Activated naive CD8-positive, alpha-beta T cell treated with anti-CD3 and anti-CD28 coated beads, Interleukin-2, amount 50 U/mL, for 16 hours (primary cell): ENCODE data around the gene SMIM29.

Experiments
- DNase-seq: peaks from one replicate; pipeline ENCODE4 v3.0.0-alpha.2; 2020; ENCODE audit warnings: low read depth, low spot score

SMIM29 gene

DNA sequence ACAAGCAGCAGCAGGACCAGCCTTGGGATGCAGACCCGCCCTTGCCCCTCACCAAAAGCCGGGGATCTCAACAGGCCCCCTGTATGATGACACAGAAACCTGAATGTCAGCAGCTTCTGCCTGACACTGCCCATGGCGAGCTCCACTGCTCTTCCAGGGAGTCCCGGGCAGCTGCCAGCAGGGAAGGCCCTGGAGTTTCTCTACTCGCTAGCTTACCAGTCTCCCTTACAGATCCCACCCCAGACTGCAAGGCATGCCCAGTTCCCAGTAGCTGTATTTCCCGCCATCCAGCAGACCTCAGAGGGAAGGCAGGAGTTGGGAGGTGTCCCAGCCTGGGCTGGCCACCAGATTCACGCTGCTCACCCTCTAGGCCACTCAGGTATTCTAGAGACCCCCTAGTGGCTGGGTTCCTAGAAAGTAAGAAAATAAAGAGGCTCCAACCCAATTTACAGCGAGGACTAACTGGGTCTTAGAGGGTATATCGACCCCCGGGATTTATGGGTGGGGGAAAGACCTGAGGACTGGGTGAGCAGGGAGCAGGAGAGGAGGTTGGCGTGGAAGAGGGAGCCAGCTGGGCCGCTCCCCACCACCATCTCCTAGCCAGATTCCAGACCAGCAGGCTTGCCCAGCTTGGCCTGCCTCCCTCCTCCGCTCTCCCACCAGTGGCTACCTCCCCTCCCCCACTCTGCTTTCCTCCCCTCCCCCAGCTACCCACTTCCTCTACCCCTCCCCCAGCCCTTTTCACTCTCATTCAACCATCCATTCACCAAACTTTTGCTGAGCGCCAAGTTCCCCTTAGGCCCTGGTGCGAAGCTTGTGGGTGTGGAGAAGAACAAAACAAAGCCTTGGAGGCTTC, 21.8 kb downstream of the SMIM29 start:
- no peak for DNase-seq

DNA sequence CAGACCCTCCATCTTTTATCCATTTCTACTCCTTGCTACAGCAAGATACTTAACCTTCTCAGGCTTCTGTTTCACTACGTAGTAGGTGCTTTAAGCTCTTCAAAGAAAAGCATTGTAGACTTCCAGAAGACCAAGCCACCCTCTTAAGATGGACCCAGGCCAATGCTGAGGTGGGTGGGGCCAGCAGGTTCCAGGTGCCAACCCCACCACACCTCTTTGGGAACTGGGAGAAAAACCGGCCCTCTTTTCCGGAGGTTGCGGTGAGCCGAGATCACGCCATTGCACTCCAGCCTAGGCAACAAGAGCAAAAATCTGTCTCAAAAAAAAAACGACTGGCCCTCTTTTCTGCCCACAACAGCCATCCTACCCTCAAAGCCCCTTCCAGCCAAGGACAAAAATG, 22.7 kb downstream of the SMIM29 start:
- DNase-seq = no peak

GRCh38 chr6:34225551-34225950, 23.3 kb downstream of the SMIM29 start:
- DNase-seq = no peak

DNA sequence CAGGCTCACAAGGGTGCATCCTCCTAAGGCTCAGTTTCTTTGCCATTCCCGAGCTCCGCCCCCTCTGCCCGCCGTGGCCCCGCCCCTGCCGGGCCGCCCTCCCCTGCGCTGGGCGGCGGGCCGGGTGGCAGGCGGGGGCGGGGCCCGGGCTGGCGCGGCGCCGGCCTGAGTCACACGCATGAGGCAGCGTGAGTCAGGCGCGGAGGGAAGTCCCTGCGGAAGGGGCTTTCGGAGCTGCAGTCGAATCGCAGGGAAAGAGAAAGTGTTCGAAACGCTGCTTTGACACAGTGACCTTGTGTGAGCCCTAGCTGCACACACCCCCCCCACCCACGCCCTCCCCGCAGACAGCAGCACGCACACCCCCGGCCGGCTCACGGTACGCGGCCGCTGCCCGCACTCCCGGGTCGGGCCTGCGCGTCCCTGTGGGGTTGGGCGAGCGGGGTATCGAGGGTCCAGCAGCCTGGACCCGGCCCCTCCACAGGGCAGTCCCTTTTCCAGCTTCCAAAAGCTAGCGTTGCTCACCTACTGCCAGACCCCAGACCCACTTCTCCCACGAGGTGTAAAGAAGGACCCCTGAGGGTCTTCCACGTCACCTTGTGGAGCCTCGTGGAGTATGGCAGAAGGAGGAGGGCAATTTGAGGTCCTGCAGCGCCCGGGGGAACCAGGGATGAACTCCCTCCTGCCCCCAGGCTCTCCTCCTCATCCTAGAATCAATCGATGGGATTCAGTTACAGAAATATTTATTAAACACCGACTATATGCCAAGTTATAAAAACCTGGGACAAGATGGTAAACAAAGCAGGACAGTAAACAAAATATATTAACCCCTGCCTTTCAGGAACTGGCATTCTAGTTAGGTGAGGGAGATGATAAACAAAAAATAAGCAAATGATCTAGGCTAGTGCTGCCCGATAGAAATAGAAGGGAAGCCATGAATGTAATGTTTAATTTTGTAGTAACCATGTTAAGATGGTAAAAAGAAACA, 24.6 kb downstream of the SMIM29 start:
- DNase-seq = peak; percentile 86

- no peak for DNase-seq
Observed at GRCh38 chr6:34223381-34223955, 25.3 kb downstream of the SMIM29 start.

DNA sequence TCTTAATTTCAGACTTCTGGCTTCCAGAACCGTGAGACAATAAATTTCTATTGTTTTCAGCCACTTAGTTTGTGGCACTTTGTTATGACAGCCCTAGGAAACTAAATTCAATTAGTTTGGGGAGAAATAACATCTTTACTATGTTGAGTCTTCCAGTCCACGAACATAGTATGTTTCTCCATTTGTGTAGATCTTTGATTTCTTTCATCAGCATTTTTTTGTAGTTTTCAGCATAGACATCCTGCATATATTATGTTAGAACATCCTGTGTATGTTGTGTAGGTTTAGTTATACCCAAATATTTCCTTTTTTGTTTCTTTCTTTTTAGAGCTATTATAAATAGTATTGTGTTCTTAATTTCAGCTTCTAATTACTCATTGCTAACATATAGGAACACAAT, 30.1 kb downstream of the SMIM29 start:
- DNase-seq = no peak

- DNase-seq = no peak
Observed at GRCh38 chr6:34213772-34214171, 35.0 kb downstream of the SMIM29 start.

- no peak for DNase-seq
Observed at GRCh38 chr6:34207695-34208443, 40.9 kb downstream of the SMIM29 start.

DNA sequence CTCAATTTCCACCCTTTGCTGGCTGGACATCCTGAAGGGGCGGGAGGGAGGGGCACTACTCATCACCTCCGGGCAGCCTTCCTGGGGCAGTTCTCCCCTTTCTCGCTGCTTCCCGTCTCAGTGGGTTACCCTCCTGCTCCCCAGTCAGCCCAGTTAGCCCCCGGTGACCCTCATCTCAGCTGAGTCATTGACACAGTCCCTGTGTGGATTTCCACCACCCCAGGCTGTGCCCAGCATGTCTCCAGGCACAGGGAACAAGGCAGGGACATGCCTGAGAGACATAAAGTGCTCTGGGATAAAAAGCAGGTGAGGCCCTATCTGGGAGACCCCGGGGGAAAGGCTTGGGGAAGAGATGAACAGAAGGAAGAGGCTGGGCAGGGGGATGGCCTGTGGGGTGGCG, 42.1 kb downstream of the SMIM29 start:
- DNase-seq = no peak

DNA sequence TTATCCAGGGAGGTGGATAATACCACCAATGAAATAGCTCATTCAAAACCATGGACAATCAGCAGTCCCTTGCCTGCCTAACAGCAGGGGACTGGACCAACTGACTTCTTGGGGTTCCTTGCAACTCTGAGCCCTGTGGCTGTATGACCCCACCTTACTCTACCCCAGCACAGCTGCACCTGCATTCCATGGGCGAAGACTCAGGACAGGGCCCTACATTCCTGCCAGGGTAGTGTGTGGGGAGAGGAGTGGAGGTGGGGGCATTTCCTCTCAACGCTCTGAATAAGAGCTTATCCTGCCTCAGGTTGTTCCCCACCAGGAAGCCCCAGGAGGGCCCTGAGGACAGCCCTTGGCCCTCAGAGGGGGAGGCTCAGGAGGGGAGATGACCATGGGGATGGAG, 42.9 kb downstream of the SMIM29 start:
- no peak for DNase-seq

- DNase-seq = no peak
Observed at GRCh38 chr6:34205466-34205865, 43.3 kb downstream of the SMIM29 start.

DNA sequence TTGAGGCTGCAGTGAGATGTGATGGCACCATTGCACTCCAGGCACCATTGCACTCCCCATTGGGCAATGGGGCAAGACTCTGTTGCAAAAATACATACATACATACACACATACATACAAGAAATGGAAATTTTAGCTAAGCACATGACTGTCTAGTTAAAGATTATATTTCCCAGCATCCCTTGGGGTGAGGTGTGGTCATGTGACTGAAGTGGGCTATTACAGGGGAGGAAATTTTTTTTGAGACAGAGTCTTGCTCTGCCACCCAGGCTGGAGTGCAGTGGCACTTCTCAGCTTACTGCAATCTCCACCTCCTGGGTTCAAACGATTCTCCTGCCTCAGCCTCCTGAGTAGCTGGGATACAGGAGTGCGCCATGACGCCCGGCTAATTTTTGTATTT, 44.1 kb downstream of the SMIM29 start:
- DNase-seq = no peak

- DNase-seq = no peak
Observed at GRCh38 chr6:34202329-34203201, 46.2 kb downstream of the SMIM29 start.

- DNase-seq = no peak
Observed at GRCh38 chr6:34201455-34202107, 47.2 kb downstream of the SMIM29 start.

DNA sequence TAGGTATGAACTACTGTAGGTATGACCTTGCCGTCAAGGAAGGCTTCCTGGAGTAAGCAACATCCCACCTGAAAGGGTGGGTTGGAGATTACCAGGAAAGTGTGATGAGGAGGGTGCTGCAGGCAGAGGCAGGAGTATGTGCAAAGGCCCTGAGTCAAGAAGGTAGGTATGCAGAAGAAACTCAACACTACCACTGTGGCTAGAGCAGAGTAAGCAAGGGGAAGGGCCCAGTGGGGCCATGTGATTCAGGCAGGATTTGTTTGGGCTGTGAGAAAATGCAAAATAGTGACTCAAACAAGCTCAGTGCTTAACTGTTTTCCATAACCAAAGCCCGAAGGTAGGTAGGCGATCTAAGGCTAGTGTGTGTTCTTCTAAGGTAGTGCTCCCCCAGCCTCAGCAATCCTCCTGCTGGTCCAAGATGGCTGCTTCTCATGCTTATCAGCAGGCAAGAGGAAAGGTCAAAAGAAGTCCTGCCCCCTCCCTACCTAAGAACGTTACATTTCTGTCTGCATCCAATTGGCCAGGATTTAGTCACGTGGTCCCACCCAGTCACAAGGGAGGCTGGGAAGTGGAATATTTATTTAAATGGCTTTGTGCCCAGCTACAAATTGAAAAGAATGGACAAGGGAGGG, 48.4 kb downstream of the SMIM29 start:
- no peak for DNase-seq

GRCh38 chr6:34196833-34197195, 52.0 kb downstream of the SMIM29 start:
- DNase-seq = no peak
